ENCODE data around the gene ANKRD65. TPM values are rescaled to one million over a fixed set of nuclear protein-coding genes. Genes with fewer than 3 reads are reported as not detected.

Gene ANKRD65
- total RNA-seq, 1 donor from 2014 or later = 0.64 TPM

DNA sequence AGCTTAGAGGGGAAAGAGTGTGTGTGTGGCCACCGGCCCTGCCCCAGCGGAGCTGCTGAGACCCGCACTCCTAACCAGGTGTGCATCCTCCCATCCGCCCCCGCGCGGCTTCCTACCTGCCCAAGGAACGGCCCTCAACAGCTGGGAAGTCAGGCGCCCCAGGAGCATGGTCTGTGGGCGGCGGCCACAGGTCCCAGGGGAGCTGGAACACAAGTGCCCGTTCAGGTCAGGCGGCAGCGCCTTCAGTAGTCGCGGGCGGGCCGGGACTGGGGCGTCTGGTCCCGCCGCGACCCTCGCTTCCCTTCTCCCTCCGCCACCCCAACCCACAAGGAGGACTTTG is 46.5 kb downstream of the ANKRD65 start:
- Mint-ChIP-seq H3K27me3 (ENCODE audit: low read depth, unreplicated experiment) (no peaks in the 10 kb centered on the region), H3K27ac (ENCODE audit: unreplicated experiment) (no peak overlapping the region), H3K9me3 (ENCODE audit: unreplicated experiment) (no peaks in the 10 kb centered on the region), H3K4me3 (ENCODE audit: unreplicated experiment) (peak overlapping the region; percentile 86), H3K4me1 (ENCODE audit: low read depth, unreplicated experiment) (peaks cover 10% of the 10 kb centered on the region), H3K36me3 (ENCODE audit: low read depth, unreplicated experiment) (peaks cover 2% of the 10 kb centered on the region)
- peak overlapping the region; percentile 94 for H3K9ac ChIP-seq (ENCODE audit: low read length)
- H3K9me3 ChIP-seq (ENCODE audit: insufficient read depth, low read depth, low read length) = no peaks in the 10 kb centered on the region
- FAIRE-seq (no peak), DNase-seq (ENCODE audit: low read depth) (no peak)
- H4K20me1 ChIP-seq (ENCODE audit: insufficient read depth, low read length) = peaks cover 26% of the 10 kb centered on the region
- H3K4me2 ChIP-seq (ENCODE audit: low read length) = peak overlapping the region; percentile 91
- peak overlapping the region; percentile 81 for H3K27ac ChIP-seq (ENCODE audit: low read depth, low read length)
- peak overlapping the region; percentile 78 for H3K4me3 ChIP-seq (ENCODE audit: insufficient read depth, low read depth, low read length)
- peak overlapping the region; percentile 61 for H2AFZ ChIP-seq (ENCODE audit: low read depth, low read length)
- H3K36me3 ChIP-seq (ENCODE audit: insufficient read depth, low read length) = peaks cover 3% of the 10 kb centered on the region
- H3K27me3 ChIP-seq (ENCODE audit: insufficient read depth, low read length) = no peaks in the 10 kb centered on the region
- peaks cover 18% of the 10 kb centered on the region for H3K4me1 ChIP-seq (ENCODE audit: insufficient read depth, low read length)
- H3K79me2 ChIP-seq (ENCODE audit: insufficient read depth, low read length) = peaks cover 34% of the 10 kb centered on the region
- TF ChIP-seq EZH2 (IDR thresholded peaks at IDR 0.05; ENCODE audit: insufficient read depth, low read length) = no peak
- TF ChIP-seq, protein P1, sequence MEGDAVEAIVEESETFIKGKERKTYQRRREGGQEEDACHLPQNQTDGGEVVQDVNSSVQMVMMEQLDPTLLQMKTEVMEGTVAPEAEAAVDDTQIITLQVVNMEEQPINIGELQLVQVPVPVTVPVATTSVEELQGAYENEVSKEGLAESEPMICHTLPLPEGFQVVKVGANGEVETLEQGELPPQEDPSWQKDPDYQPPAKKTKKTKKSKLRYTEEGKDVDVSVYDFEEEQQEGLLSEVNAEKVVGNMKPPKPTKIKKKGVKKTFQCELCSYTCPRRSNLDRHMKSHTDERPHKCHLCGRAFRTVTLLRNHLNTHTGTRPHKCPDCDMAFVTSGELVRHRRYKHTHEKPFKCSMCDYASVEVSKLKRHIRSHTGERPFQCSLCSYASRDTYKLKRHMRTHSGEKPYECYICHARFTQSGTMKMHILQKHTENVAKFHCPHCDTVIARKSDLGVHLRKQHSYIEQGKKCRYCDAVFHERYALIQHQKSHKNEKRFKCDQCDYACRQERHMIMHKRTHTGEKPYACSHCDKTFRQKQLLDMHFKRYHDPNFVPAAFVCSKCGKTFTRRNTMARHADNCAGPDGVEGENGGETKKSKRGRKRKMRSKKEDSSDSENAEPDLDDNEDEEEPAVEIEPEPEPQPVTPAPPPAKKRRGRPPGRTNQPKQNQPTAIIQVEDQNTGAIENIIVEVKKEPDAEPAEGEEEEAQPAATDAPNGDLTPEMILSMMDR (IDR thresholded peaks at IDR 0.05; ENCODE audit: insufficient read depth, low read depth, low read length) = no peak

DNA sequence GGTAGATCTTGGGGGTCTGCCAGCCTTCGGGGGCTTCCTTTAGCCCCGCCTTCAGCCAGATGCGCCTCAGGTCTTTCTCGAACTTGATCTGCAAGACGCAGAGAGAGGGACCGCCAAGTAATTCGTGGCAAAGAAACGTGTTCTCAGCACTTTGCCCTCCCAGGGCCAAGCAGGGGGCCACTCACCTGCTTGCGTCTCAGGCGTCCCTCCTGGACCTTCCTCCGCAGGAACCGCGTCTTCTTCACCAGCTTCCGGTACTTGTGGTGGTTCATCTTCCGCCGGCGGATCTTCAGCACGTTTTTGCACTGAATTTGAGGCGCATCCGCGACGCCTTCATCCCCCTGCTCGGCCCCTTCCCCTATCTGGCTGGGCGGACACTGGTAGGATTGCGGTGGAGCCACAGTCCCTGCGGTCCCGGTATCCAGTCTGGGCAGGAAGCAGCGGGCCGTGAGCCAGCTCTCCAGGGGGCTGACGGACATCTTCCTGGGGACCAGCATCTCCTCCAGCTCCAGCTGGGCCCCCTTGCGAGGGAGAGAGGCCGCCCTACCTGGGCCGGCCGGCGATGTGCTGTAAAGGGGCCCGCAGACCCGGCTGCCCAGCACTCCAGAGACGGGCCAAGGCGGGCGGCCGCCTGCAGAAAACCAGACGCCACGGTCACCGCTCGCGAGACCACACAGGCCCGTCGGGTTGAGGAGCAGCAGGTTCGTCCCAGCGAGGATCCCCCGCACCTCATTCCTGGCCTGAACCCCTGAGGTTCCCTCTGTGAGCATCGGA is 47.1 kb downstream of the ANKRD65 start:
- Mint-ChIP-seq H3K27ac (ENCODE audit: unreplicated experiment) (peak overlapping the region; percentile 47), H3K4me3 (ENCODE audit: unreplicated experiment) (peak overlapping the region; percentile 86), H3K9me3 (ENCODE audit: unreplicated experiment) (no peaks in the 10 kb centered on the region), H3K36me3 (ENCODE audit: low read depth, unreplicated experiment) (peaks cover 2% of the 10 kb centered on the region), H3K4me1 (ENCODE audit: low read depth, unreplicated experiment) (peaks cover 10% of the 10 kb centered on the region), H3K27me3 (ENCODE audit: low read depth, unreplicated experiment) (no peaks in the 10 kb centered on the region)
- peaks cover 18% of the 10 kb centered on the region for H3K4me1 ChIP-seq (ENCODE audit: insufficient read depth, low read length)
- H3K4me3 ChIP-seq (ENCODE audit: insufficient read depth, low read depth, low read length) = peak overlapping the region; percentile 78
- peaks cover 3% of the 10 kb centered on the region for H3K36me3 ChIP-seq (ENCODE audit: insufficient read depth, low read length)
- no peak for FAIRE-seq
- TF ChIP-seq, protein P1 (IDR thresholded peaks at IDR 0.05; ENCODE audit: insufficient read depth, low read depth, low read length) = no peak
- TF ChIP-seq EZH2 (IDR thresholded peaks at IDR 0.05; ENCODE audit: insufficient read depth, low read length) = no peak
- peak overlapping the region; percentile 91 for H3K4me2 ChIP-seq (ENCODE audit: low read length)
- no peaks in the 10 kb centered on the region for H3K27me3 ChIP-seq (ENCODE audit: insufficient read depth, low read length)
- DNase-seq (ENCODE audit: low read depth) = no peak
- H3K79me2 ChIP-seq (ENCODE audit: insufficient read depth, low read length) = peaks cover 34% of the 10 kb centered on the region
- H4K20me1 ChIP-seq (ENCODE audit: insufficient read depth, low read length) = peaks cover 26% of the 10 kb centered on the region
- peak overlapping the region; percentile 94 for H3K9ac ChIP-seq (ENCODE audit: low read length)
- H2AFZ ChIP-seq (ENCODE audit: low read depth, low read length) = no peak overlapping the region
- H3K27ac ChIP-seq (ENCODE audit: low read depth, low read length) = peak overlapping the region; percentile 81
- H3K9me3 ChIP-seq (ENCODE audit: insufficient read depth, low read depth, low read length) = no peaks in the 10 kb centered on the region

Measured in astrocyte (in vitro differentiated cells and primary cell).